HEK293 (cell line): Measurements from ENCODE around the gene TBRG1.

ENCODE experiments used
- CTCF ChIA-PET: fragments of 350-600 bp; formaldehyde crosslinking; extraction: SDS; loops from one replicate; lab custom pipeline; 2021; ENCODE audit warnings: antibody characterized with exemption; lab: Yijun Ruan, JAX
- POLR2A ChIA-PET: fragments of 300-600 bp; formaldehyde crosslinking; extraction: SDS; loops from one replicate; lab custom pipeline; 2020; ENCODE audit warnings: antibody characterized with exemption, inconsistent platforms; lab: Yijun Ruan, JAX
- H3K27ac ChIP-seq: fragments of 200-500 bp; sonication (Bioruptor generic); 2 replicates; pipeline ENCODE4 v1.5.1; 2014; ENCODE audit warnings: low read depth, low read length, control low read depth, inconsistent platforms; ENCODE audit errors: extremely low read depth
- H3K36me3 ChIP-seq, 2 experiments: fragments of 200-500 bp in 1 of 2; sonication (Bioruptor generic) in 1 of 2; 1 replicate in 1 of 2; 2 replicates in 1 of 2; pipeline ENCODE4 v1.5.1; 2014 to 2017; ENCODE audit warnings: inconsistent platforms in 2 of 2, low read length in 2 of 2; ENCODE audit not compliant: control insufficient read depth in 2 of 2, insufficient read depth in 1 of 2
- H3K4me1 ChIP-seq: fragments of 200-500 bp; sonication (Bioruptor generic); 2 replicates; pipeline ENCODE4 v1.5.1; 2014; ENCODE audit warnings: mild to moderate bottlenecking, low read length, inconsistent platforms; ENCODE audit not compliant: control insufficient read depth, insufficient read depth
- H3K4me3 ChIP-seq: 2 replicates; pipeline ENCODE4 v1.5.1; 2011; ENCODE audit warnings: low read depth, mild to moderate bottlenecking, control low read depth, low read length, moderate library complexity
- H3K9me3 ChIP-seq: fragments of 200-500 bp; sonication (Bioruptor generic); 2 replicates; pipeline ENCODE4 v1.5.1; 2014; ENCODE audit warnings: low read depth, low read length, inconsistent platforms; ENCODE audit not compliant: control insufficient read depth, insufficient read depth
- BCL11B ChIP-seq: fragments of 450-650 bp; formaldehyde crosslinking; IDR thresholded peaks from 2 replicates; pipeline ENCODE4 v1.5.1; 2016; ENCODE audit warnings: low read depth, missing biosample characterization, missing genetic modification characterization
- EGR2 ChIP-seq: fragments of 450-650 bp; formaldehyde crosslinking; IDR thresholded peaks from 2 replicates; pipeline ENCODE4 v1.5.1; 2016; ENCODE audit warnings: low read depth, missing biosample characterization, missing genetic modification characterization
- GLIS2 ChIP-seq: fragments of 450-650 bp; formaldehyde crosslinking; IDR thresholded peaks from 2 replicates; pipeline ENCODE4 v1.5.1; 2016; ENCODE audit warnings: missing biosample characterization, missing genetic modification characterization
- HOXD13 ChIP-seq: sonication (generic); formaldehyde crosslinking; IDR thresholded peaks from 2 replicates; pipeline ENCODE4 v1.8.0; 2022; ENCODE audit warnings: missing genetic modification reagents, borderline replicate concordance
- SALL2 ChIP-seq: fragments of 450-650 bp; formaldehyde crosslinking; IDR thresholded peaks from 2 replicates; pipeline ENCODE4 v1.5.0; 2017; ENCODE audit warnings: missing biosample characterization, mild to moderate bottlenecking, missing genetic modification characterization, borderline replicate concordance
- TRIM28 ChIP-seq: IDR thresholded peaks from 2 replicates; pipeline ENCODE4 v1.6.1; 2011; ENCODE audit warnings: low read length, control low read depth, borderline replicate concordance
- ZBTB8A ChIP-seq: fragments of 450-650 bp; formaldehyde crosslinking; IDR thresholded peaks from 2 replicates; pipeline ENCODE4 v1.5.1; 2016; ENCODE audit warnings: missing biosample characterization, missing genetic modification characterization
- ZEB2 ChIP-seq: fragments of 450-650 bp; formaldehyde crosslinking; IDR thresholded peaks from 2 replicates; pipeline ENCODE4 v1.5.1; 2016; ENCODE audit warnings: missing biosample characterization, missing genetic modification characterization
- ZFP69B ChIP-seq: fragments of 450-650 bp; formaldehyde crosslinking; IDR thresholded peaks from 2 replicates; pipeline ENCODE4 v1.5.1; 2016; ENCODE audit warnings: missing biosample characterization, missing genetic modification characterization
- ZIC2 ChIP-seq: fragments of 450-650 bp; formaldehyde crosslinking; IDR thresholded peaks from 2 replicates; pipeline ENCODE4 v1.5.1; 2016; ENCODE audit warnings: missing biosample characterization, missing genetic modification characterization
- ZNF157 ChIP-seq: fragments of 450-650 bp; formaldehyde crosslinking; IDR thresholded peaks from 2 replicates; pipeline ENCODE4 v1.5.1; 2016; ENCODE audit warnings: missing biosample characterization, missing genetic modification characterization
- ZNF184 ChIP-seq: fragments of 450-650 bp; IDR thresholded peaks from 2 replicates; pipeline ENCODE4 v1.5.1; 2018; ENCODE audit warnings: missing biosample characterization, mild to moderate bottlenecking, missing genetic modification characterization
- ZNF2 ChIP-seq: fragments of 450-650 bp; formaldehyde crosslinking; IDR thresholded peaks from 2 replicates; pipeline ENCODE4 v1.5.1; 2016; ENCODE audit warnings: missing biosample characterization, missing genetic modification characterization
- ZNF214 ChIP-seq: fragments of 450-650 bp; formaldehyde crosslinking; IDR thresholded peaks from 2 replicates; pipeline ENCODE4 v1.5.1; 2017; ENCODE audit warnings: missing biosample characterization, mild to moderate bottlenecking, missing genetic modification characterization, borderline replicate concordance
- ZNF221 ChIP-seq: fragments of 450-650 bp; formaldehyde crosslinking; IDR thresholded peaks from 2 replicates; pipeline ENCODE4 v1.5.1; 2017; ENCODE audit warnings: missing biosample characterization, missing genetic modification characterization, borderline replicate concordance
- ZNF391 ChIP-seq: fragments of 450-650 bp; formaldehyde crosslinking; IDR thresholded peaks from 2 replicates; pipeline ENCODE4 v1.5.1; 2016; ENCODE audit warnings: low read depth, missing biosample characterization, missing genetic modification characterization, borderline replicate concordance
- ZNF394 ChIP-seq: fragments of 450-650 bp; formaldehyde crosslinking; IDR thresholded peaks from 2 replicates; pipeline ENCODE4 v1.5.1; 2016; ENCODE audit warnings: missing biosample characterization, missing genetic modification characterization, mild to moderate bottlenecking, moderate library complexity, borderline replicate concordance
- ZNF423 ChIP-seq: fragments of 450-650 bp; formaldehyde crosslinking; IDR thresholded peaks from 2 replicates; pipeline ENCODE4 v1.5.1; 2016; ENCODE audit warnings: missing biosample characterization, missing genetic modification characterization
- ZNF501 ChIP-seq: fragments of 450-650 bp; formaldehyde crosslinking; IDR thresholded peaks from 2 replicates; pipeline ENCODE4 v1.5.1; 2016; ENCODE audit warnings: missing biosample characterization, missing genetic modification characterization
- ZNF701 ChIP-seq: fragments of 450-650 bp; formaldehyde crosslinking; IDR thresholded peaks from 2 replicates; pipeline ENCODE4 v1.5.1; 2016; ENCODE audit warnings: missing biosample characterization, missing genetic modification characterization
- ZNF777 ChIP-seq: fragments of 450-650 bp; formaldehyde crosslinking; IDR thresholded peaks from 2 replicates; pipeline ENCODE4 v1.5.1; 2017; ENCODE audit warnings: missing biosample characterization, missing genetic modification characterization, borderline replicate concordance
- ZNF792 ChIP-seq: fragments of 450-650 bp; formaldehyde crosslinking; IDR thresholded peaks from 2 replicates; pipeline ENCODE4 v1.5.1; 2016; ENCODE audit warnings: missing biosample characterization, missing genetic modification characterization
- ZSCAN16 ChIP-seq: fragments of 450-650 bp; formaldehyde crosslinking; IDR thresholded peaks from 2 replicates; pipeline ENCODE4 v1.5.1; 2016; ENCODE audit warnings: missing biosample characterization, missing genetic modification characterization
- TF ChIP-seq, protein P1 (sequence below): fragments of 450-650 bp; formaldehyde crosslinking; IDR thresholded peaks from 2 replicates; pipeline ENCODE4 v1.5.1; 2016; ENCODE audit warnings: missing biosample characterization, missing genetic modification characterization
- TF ChIP-seq, protein P2 (sequence below): fragments of 450-650 bp; formaldehyde crosslinking; IDR thresholded peaks from 2 replicates; pipeline ENCODE4 v1.5.1; 2016; ENCODE audit warnings: missing biosample characterization, missing genetic modification characterization, borderline replicate concordance
- TF ChIP-seq, protein P3 (sequence below): fragments of 450-650 bp; formaldehyde crosslinking; IDR thresholded peaks from 2 replicates; pipeline ENCODE4 v1.5.1; 2017; ENCODE audit warnings: missing biosample characterization, missing genetic modification characterization

Gene TBRG1

DNA sequence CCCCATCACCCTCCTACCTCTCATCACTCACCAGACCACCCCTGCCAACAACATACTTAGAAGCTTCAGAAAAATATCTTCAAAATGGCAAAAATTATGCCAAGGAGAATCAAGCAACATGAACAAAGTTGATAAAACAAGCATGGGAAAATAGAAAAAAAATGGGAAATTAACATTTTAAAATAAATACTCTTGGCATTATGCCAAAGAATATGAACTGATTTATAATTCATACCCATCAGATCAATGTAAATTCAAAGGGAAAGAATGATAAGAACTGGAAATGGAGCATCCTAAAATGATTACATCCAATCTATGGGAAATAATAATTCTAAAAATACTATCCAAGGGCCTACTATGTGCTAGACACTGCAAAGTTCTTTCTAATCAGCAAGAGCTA lies 38.9 kb downstream of the TBRG1 start:
- CTCF ChIA-PET, result interaction anchor here (0.6 to 2.0 kb wide), 5 partner anchors 17 to 175 kb away, joined by 3 to 9 read pairs (median 5); no protein-coding TSS in a partner anchor
- Histone ChIP-seq H3K9me3 (no peaks in the 10 kb centered on the region), H3K4me3 (no peak overlapping the region), H3K36me3 (peaks cover 0 to 2% of the 10 kb centered on the region in 2 experiments; a peak in 1 of 3 replicates), H3K27ac (no peak overlapping the region), H3K4me1 (no peaks in the 10 kb centered on the region)
- POLR2A ChIA-PET, result no interaction called here
- TF ChIP-seq ZNF394, result no peak
- TF ChIP-seq ZNF214 (tag by site-specific recombination), result no peak
- no peak for TF ChIP-seq ZNF777 (tag by site-specific recombination)
- no peak for TF ChIP-seq TRIM28
- TF ChIP-seq BCL11B (tag by site-specific recombination), result no peak
- TF ChIP-seq ZNF221, result no peak

DNA sequence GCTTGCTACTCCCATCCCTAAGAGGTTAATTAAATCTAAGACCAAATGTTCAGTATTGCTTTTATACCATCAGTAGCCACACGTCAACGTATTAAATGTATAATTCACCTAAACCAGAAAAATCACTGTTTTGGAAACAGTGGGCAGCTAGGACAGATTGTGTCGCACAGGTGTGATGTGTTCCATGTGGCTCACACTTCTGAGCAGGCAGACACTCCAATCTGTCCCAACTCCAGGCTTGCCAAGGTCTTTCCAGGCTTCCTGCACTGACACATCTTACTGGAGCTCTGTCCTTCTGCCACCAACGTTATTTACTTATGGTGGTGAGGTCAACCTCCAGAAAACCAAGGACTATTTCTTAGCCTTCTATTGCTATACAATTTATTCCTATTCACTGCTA lies 39.4 kb downstream of the TBRG1 start:
- TF ChIP-seq ZNF423, result no peak
- no peak for TF ChIP-seq ZNF501 (tag by site-specific recombination)
- no peak for TF ChIP-seq ZEB2 (tag by site-specific recombination)
- no peak for TF ChIP-seq ZNF792
- no peak for TF ChIP-seq ZNF157
- TF ChIP-seq, protein P1, sequence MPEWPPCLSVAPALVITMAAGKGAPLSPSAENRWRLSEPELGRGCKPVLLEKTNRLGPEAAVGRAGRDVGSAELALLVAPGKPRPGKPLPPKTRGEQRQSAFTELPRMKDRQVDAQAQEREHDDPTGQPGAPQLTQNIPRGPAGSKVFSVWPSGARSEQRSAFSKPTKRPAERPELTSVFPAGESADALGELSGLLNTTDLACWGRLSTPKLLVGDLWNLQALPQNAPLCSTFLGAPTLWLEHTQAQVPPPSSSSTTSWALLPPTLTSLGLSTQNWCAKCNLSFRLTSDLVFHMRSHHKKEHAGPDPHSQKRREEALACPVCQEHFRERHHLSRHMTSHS, result no peak
- TF ChIP-seq, protein P2, sequence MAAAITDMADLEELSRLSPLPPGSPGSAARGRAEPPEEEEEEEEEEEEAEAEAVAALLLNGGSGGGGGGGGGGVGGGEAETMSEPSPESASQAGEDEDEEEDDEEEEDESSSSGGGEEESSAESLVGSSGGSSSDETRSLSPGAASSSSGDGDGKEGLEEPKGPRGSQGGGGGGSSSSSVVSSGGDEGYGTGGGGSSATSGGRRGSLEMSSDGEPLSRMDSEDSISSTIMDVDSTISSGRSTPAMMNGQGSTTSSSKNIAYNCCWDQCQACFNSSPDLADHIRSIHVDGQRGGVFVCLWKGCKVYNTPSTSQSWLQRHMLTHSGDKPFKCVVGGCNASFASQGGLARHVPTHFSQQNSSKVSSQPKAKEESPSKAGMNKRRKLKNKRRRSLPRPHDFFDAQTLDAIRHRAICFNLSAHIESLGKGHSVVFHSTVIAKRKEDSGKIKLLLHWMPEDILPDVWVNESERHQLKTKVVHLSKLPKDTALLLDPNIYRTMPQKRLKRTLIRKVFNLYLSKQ, result no peak
- TF ChIP-seq GLIS2 (tag by site-specific recombination), result no peak
- no peak for TF ChIP-seq ZFP69B
- TF ChIP-seq EGR2 (tag by site-specific recombination), result no peak
- TF ChIP-seq ZNF184, result no peak
- TF ChIP-seq, protein P3, sequence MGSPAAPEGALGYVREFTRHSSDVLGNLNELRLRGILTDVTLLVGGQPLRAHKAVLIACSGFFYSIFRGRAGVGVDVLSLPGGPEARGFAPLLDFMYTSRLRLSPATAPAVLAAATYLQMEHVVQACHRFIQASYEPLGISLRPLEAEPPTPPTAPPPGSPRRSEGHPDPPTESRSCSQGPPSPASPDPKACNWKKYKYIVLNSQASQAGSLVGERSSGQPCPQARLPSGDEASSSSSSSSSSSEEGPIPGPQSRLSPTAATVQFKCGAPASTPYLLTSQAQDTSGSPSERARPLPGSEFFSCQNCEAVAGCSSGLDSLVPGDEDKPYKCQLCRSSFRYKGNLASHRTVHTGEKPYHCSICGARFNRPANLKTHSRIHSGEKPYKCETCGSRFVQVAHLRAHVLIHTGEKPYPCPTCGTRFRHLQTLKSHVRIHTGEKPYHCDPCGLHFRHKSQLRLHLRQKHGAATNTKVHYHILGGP (tag by site-specific recombination), result no peak
- no peak for TF ChIP-seq ZNF391
- no peak for TF ChIP-seq ZSCAN16 (tag by site-specific recombination)
- TF ChIP-seq ZIC2 (tag by site-specific recombination), result no peak
- no peak for TF ChIP-seq HOXD13 (CRISPR knock-in tag)
- no peak for TF ChIP-seq ZNF2 (tag by site-specific recombination)
- TF ChIP-seq SALL2, result no peak
- no peak for TF ChIP-seq ZBTB8A (tag by site-specific recombination)
- no peak for TF ChIP-seq ZNF701 (tag by site-specific recombination)
- POLR2A ChIA-PET, result no interaction called here

More for the DNA sequence above, 39.4 kb downstream of the TBRG1 start:
- no peak overlapping the region for H3K27ac ChIP-seq
- no peak overlapping the region for H3K4me3 ChIP-seq
- peaks cover 0 to 3% of the 10 kb centered on the region in 2 experiments; a peak in 1 of 3 replicates for H3K36me3 ChIP-seq
- H3K9me3 ChIP-seq, result no peaks in the 10 kb centered on the region
- CTCF ChIA-PET, result interaction anchor here (1.1 to 1.5 kb wide), 3 partner anchors 132 to 175 kb away, joined by 4 to 6 read pairs (median 5); no protein-coding TSS in a partner anchor
- no peaks in the 10 kb centered on the region for H3K4me1 ChIP-seq
